GM18868 (cell line): ENCODE data around the gene ZDHHC7.

ENCODE experiments used
- ATAC-seq: cut with Tn5 transposase; IDR thresholded peaks from one replicate; pipeline ENCODE4 v1.9.1; 2021; ENCODE audit warnings: mild to moderate bottlenecking, moderate library complexity; ENCODE audit not compliant: unreplicated experiment

ZDHHC7 gene

DNA sequence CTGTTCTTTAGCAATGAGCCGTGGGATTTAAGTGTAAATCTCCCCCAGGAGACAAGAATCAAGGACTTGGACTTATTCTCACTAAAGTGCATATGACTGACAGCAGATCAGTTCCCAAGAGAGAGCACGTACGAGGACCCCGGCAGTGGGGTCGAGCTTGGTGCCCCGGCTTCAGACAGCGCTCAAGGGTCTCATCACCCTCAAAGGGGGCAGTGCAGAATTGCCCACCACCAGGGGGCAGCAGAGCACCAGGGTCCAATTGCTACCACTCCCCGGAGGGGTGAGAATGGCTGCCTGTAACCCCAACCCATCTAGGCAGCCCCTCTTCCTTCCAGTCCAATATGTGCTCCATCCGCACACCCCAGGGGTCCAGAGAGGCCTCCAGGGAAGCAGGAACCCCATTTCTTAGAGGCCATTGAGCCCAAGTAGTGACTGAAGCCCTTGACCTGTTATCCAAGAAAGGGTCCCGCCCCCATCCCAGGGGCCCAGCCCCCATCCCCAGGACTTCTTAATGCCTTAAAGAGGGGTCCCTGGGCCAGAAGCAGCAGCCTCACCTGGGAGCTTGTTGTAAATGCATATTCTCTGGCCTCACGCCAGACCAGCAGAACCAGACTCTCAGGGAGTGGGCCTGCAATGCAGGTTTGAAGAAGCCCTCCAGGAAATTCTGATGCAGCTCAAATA lies 86.1 kb downstream of the ZDHHC7 start:
- no peak for ATAC-seq

DNA sequence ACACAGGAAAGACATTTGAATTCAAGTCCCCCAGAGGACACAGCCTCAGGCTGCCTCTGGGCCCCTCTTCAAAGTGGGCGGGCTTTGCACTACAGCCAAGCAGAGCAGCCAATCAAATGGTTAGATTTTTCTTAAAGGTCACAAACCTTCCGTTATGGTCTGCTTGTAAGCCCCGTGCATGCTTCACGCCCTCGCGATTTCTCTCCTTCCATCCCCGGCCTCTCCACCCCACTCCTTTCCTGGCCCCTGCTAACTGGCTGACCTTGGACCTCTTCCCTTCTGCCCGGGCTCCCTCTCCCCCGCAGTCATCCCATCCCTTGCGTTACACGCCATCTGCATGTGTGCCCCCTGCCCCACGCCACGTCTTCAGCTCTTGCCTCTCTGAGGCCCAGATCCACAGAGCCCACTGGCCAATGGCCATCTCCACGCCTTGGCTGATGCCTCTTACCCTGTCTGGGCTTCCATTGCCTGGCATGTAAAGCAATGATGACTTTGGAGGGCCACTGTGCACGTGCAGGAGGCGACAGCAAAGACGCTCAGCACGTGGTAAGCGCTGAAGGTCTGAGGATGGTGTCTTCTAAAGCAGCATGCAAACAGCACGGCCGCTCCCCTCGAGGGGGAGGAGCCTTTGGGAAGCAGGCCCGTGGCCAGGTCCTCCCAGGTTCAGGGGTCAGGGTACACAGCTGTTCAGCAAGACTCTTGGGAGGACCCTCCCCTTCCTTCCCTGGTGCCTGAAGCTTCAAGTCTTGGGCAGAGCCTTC lies 86.8 kb downstream of the ZDHHC7 start:
- ATAC-seq, result no peak
